PC-9 (cell line): ENCODE results near the gene CHD5. TPM values are rescaled to one million over a fixed set of nuclear protein-coding genes. Genes with fewer than 3 reads are reported as not detected.

Source experiments
- BruUV-seq: library from RNA; stranded (reverse); fragments of 400-500 nt; replicated peaks from 2 replicates; lab custom pipeline; 2021; lab: Mats Ljungman, UMichigan
- CTCF ChIA-PET: fragments of 300-600 bp; sonication (Branson Sonifier 250); formaldehyde crosslinking; loops from one replicate; lab custom pipeline; 2022; ENCODE audit warnings: antibody characterized with exemption; lab: Charles Lee
- POLR2A ChIA-PET: fragments of 300-600 bp; sonication (Branson Sonifier 250); formaldehyde crosslinking; loops from one replicate; lab custom pipeline; 2022; ENCODE audit warnings: antibody characterized with exemption; ENCODE audit not compliant: unreplicated experiment; lab: Charles Lee
- DNase-seq, 2 experiments: peaks; one replicate each; pipeline versions ENCODE4 v3.0.0 to v3.0.0-alpha.2; 2015 to 2022; ENCODE audit warnings: mixed read lengths in 1 of 2
- H2AFZ ChIP-seq: fragments of 200-600 bp; sonication (generic); 2 replicates; pipeline ENCODE4 v1.8.1; 2017; ENCODE audit warnings: antibody characterized with exemption
- H3F3A ChIP-seq: fragments of 200-600 bp; sonication (generic); 2 replicates; pipeline ENCODE4 v1.8.1; 2017; ENCODE audit warnings: antibody characterized with exemption, mild to moderate bottlenecking, low read depth; ENCODE audit not compliant: insufficient read depth
- H3K27ac ChIP-seq: fragments of 200-600 bp; sonication (generic); 2 replicates; pipeline ENCODE4 v1.6.1; 2016; ENCODE audit warnings: mixed run types
- H3K27me3 ChIP-seq: fragments of 200-600 bp; sonication (generic); 2 replicates; pipeline ENCODE4 v1.6.1; 2016; ENCODE audit warnings: low read depth, mixed run types; ENCODE audit not compliant: insufficient read depth
- H3K36me3 ChIP-seq: fragments of 200-600 bp; sonication (generic); 2 replicates; pipeline ENCODE4 v1.6.1; 2016; ENCODE audit warnings: low read depth, mixed run types
- H3K4me1 ChIP-seq: fragments of 200-600 bp; sonication (generic); replicated peaks from 2 replicates; pipeline ENCODE4 v1.6.1; 2016; ENCODE audit warnings: mixed run types; ENCODE audit not compliant: insufficient read depth
- H3K4me2 ChIP-seq: fragments of 200-600 bp; sonication (generic); 2 replicates; pipeline ENCODE4 v1.6.1; 2017; ENCODE audit warnings: mixed run types
- H3K4me3 ChIP-seq: fragments of 200-600 bp; sonication (generic); 2 replicates; pipeline ENCODE4 v1.6.1; 2016; ENCODE audit warnings: mixed run types
- H3K79me2 ChIP-seq: fragments of 200-600 bp; sonication (generic); 2 replicates; pipeline ENCODE4 v1.6.1; 2017; ENCODE audit warnings: low read depth, mixed run types
- H3K9me2 ChIP-seq: fragments of 200-600 bp; sonication (generic); 2 replicates; pipeline ENCODE4 v1.8.1; 2017; ENCODE audit warnings: mild to moderate bottlenecking; ENCODE audit not compliant: insufficient read depth
- H3K9me3 ChIP-seq: fragments of 200-600 bp; sonication (generic); 2 replicates; pipeline ENCODE4 v1.8.1; 2016; ENCODE audit warnings: low read depth; ENCODE audit not compliant: insufficient read depth
- H4K20me1 ChIP-seq: fragments of 200-600 bp; sonication (generic); 2 replicates; pipeline ENCODE4 v1.8.1; 2017; ENCODE audit not compliant: insufficient read depth
- CTCF ChIP-seq: fragments of 200-600 bp; sonication (generic); conservative IDR thresholded peaks from 2 replicates; pipeline ENCODE4 v1.6.1; 2017; ENCODE audit warnings: mixed run types, antibody characterized with exemption, mild to moderate bottlenecking, moderate library complexity
- EZH2 ChIP-seq: fragments of 200-600 bp; sonication (generic); IDR thresholded peaks from 2 replicates; pipeline ENCODE4 v1.8.0; 2017; ENCODE audit warnings: antibody characterized with exemption, low read depth
- intact Hi-C: fragments of 100-400 bp; cut with micrococcal nuclease; formaldehyde crosslinking; loops from one replicate; pipeline ENCODE4 v1.10.0; 2022; ENCODE audit not compliant: unreplicated experiment
- total RNA-seq: library from RNA; stranded (reverse); gene quantifications from 2 replicates; pipeline ENCODE4 v1.2.3, GENCODE V29; 2021

The CHD5 gene
- total RNA-seq, 1 experiment from 2014 or later, result 0.50 TPM

- TSS peak; percentile 16 for BruUV-seq
- no peaks in the 10 kb centered on the region for H3K9me3 ChIP-seq
- no peak for TF ChIP-seq CTCF
- no peak for TF ChIP-seq EZH2
- no peaks in the 10 kb centered on the region for H3K27me3 ChIP-seq
- no peaks in the 10 kb centered on the region for H3K9me2 ChIP-seq
- intact Hi-C loops, result loop anchor here (10.0 kb wide), 1 partner anchor 391 kb away; the partner anchor contains the start of gene PHF13
- ChIA-PET CTCF (interaction anchor here (0.9 to 1.0 kb wide), 2 partner anchors 17 to 19 kb away, joined by 5 to 11 read pairs; no protein-coding TSS in a partner anchor), POLR2A (no interaction called here)
- no peaks in the 10 kb centered on the region; the same call in 1 of the 2 replicates for H4K20me1 ChIP-seq
- peaks cover 55% of the 10 kb centered on the region for H3K4me1 ChIP-seq
- no peak for DNase-seq
- no peaks in the 10 kb centered on the region for H3K79me2 ChIP-seq
- H3K27ac ChIP-seq, result no peak overlapping the region
- no peak overlapping the region for H2AFZ ChIP-seq
- H3F3A ChIP-seq, result peaks cover 38% of the 10 kb centered on the region
- H3K36me3 ChIP-seq, result no peaks in the 10 kb centered on the region
- no peak overlapping the region for H3K4me3 ChIP-seq
- no peak overlapping the region for H3K4me2 ChIP-seq
These were observed 43.5 kb upstream of the CHD5 start for GRCh38 chr1:6223617-6224016.

- peak overlapping the region; percentile 23; the same call in 1 of the 2 replicates for H3K4me2 ChIP-seq
- no peaks in the 10 kb centered on the region for H3K27me3 ChIP-seq
- CTCF ChIA-PET, result no interaction called here
- H3K4me1 ChIP-seq, result peaks cover 58% of the 10 kb centered on the region
- DNase-seq, result peak in 1 of 2 experiments; percentile 63
- no peak overlapping the region; the same call in 1 of the 2 replicates for H3K27ac ChIP-seq
- intact Hi-C loops, result loop anchor here (10.0 kb wide), 1 partner anchor 392 kb away; the partner anchor contains the start of gene PHF13
- no peaks in the 10 kb centered on the region for H3K79me2 ChIP-seq
- POLR2A ChIA-PET, result interaction anchor here (0.6 kb wide), 1 partner anchor 295 kb away, joined by 3 read pairs; no protein-coding TSS in a partner anchor
- no peak overlapping the region for H3K4me3 ChIP-seq
- H2AFZ ChIP-seq, result no peak overlapping the region
- no peak for TF ChIP-seq EZH2
- TF ChIP-seq CTCF, result no peak
- H3K9me3 ChIP-seq, result no peaks in the 10 kb centered on the region
- H4K20me1 ChIP-seq, result no peaks in the 10 kb centered on the region; the same call in 1 of the 2 replicates
- H3K36me3 ChIP-seq, result no peaks in the 10 kb centered on the region
- H3K9me2 ChIP-seq, result no peaks in the 10 kb centered on the region
- H3F3A ChIP-seq, result peaks cover 38% of the 10 kb centered on the region
- no TSS peak for BruUV-seq
These were observed 42.5 kb upstream of the CHD5 start for GRCh38 chr1:6222636-6223035.

GRCh38 chr1:6221210-6221784 is 41.2 kb upstream of the CHD5 start:
- no peaks in the 10 kb centered on the region for H3K36me3 ChIP-seq
- TF ChIP-seq EZH2 (no peak), CTCF (no peak)
- ChIA-PET POLR2A (no interaction called here), CTCF (interaction anchor here (1.2 kb wide), 1 partner anchor 16 kb away, joined by 6 read pairs; no protein-coding TSS in a partner anchor)
- H3K4me3 ChIP-seq, result no peak overlapping the region
- no peaks in the 10 kb centered on the region for H3K9me3 ChIP-seq
- intact Hi-C loops, result loop anchor here (2.0 to 10.0 kb wide), 2 partner anchors 14 to 394 kb away; partner anchors contain the start of genes ICMT and PHF13
- no peaks in the 10 kb centered on the region; the same call in 1 of the 2 replicates for H4K20me1 ChIP-seq
- peak overlapping the region; percentile 98 for H3K27ac ChIP-seq
- no peak overlapping the region for H2AFZ ChIP-seq
- peak overlapping the region; percentile 68 for H3K4me2 ChIP-seq
- BruUV-seq, result no TSS peak
- peaks cover 38% of the 10 kb centered on the region for H3F3A ChIP-seq
- H3K79me2 ChIP-seq, result no peaks in the 10 kb centered on the region
- no peaks in the 10 kb centered on the region for H3K27me3 ChIP-seq
- no peaks in the 10 kb centered on the region for H3K9me2 ChIP-seq
- DNase-seq, result no peak
- peaks cover 58% of the 10 kb centered on the region for H3K4me1 ChIP-seq
